Measurements from ENCODE around the gene ABLIM1. TPM values are rescaled to one million over a fixed set of nuclear protein-coding genes. Genes with fewer than 3 reads are reported as not detected.

Gene ABLIM1
- 43.5 and 43.7 TPM in 2 replicates for total RNA-seq

DNA sequence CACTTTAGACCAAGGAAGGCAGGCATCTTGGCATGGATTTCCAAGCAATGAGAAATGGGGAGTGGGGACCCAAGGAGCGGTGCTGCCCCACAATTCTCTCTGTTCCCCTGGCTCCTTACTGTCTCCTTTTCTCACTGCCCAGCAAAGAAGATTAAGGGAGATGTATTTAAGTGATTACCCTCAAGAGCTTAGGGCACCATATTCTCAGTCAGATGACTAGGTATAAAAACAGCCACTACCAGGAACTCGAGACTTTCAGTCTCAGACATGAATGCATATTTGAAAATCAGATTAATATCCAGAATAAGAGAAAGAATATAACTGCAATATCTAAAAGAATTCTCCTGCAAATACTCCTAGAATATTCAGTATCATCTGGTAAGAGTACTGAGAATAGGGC is at the start of gene ABLIM1:
TSS of gene ABLIM1 (minus strand) at position 101 of the 400 bp plus-strand sequence. CDS start at position 26, 75 bp downstream.

DNA sequence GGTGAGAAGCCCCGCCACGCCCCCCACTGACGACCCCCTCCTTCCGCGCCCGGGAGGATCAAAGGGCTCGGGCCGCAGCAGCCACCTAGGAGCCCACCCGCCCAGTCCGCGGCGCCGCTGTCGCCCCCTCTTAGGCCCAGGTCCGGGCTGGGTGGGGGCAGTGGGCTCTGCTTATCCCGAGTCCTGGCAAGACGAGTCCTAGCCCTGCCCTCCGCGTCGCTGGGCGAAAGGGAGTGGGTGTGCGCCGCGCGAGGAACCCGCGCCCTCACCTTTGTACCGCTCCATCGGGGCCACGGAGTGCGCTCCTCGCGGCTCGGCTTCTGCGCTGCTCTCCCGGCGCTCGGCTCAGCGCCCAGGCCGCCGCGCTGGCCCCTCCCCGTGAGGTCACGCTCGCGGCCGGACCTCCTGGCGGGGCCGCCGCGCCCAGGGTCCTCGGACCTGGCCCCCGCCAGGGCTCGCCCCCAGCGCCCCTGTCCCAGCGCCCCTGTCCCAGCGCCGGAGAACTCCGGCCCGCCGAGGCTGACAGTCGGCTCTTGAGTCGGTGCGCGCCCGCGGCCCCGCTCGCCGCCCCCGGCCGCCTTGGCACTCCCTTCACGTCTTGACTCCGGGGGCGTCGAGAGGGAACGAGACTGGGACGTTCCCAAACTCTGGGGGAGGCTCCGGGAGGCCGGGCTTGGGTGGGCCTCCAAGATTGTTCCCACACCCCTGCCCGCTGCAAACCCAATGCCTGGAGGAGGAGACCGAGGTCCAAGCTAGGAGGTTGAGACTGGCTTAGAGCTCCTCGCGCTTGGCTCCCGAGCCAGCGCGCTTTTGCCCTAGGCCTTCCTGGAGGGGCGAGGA is 253.7 kb downstream of the ABLIM1 start, which contains the start of gene AFAP1L2:
TSS of gene AFAP1L2 (minus strand) at position 332 of the 840 bp plus-strand sequence. CDS start at position 285, 47 bp downstream.

Other genes with a start within 250 kb of the ABLIM1 start
- gene FHIP2A, start 163.5 kb upstream of the ABLIM1 start, total RNA-seq = 13.3 and 13.4 TPM in 2 replicates

Measured in mammary microvascular endothelial cell (primary cell).